Stomach (tissue), 9 donors: ENCODE data around the gene GRK3. TPM values are rescaled to one million over a fixed set of nuclear protein-coding genes. Genes with fewer than 3 reads are reported as not detected.

Source experiments
- DNase-seq, 2 donors: peaks; one replicate each; pipeline versions ENCODE4 v3.0.0 to v3.0.0-alpha.2; 2013 to 2019
- H3K27ac ChIP-seq, 5 donors: fragments of 200-600 bp in 4 of 5; sonication (generic) in 4 of 5; one replicate each; pipeline ENCODE4 v1.5.1; 2013 to 2019; ENCODE audit warnings: mild to moderate bottlenecking in 1 of 5, moderate library complexity in 1 of 5
- H3K27me3 ChIP-seq, 3 donors: fragments of 200-600 bp; sonication (generic); one replicate each; pipeline ENCODE4 v1.5.1; 2017 to 2019; ENCODE audit warnings: mixed run types in 1 of 3
- H3K36me3 ChIP-seq, 4 donors: fragments of 200-600 bp; sonication (generic); 1 replicate in 3 of 4; 2 replicates in 1 of 4; pipeline ENCODE4 v1.5.1; 2016 to 2019
- H3K4me1 ChIP-seq, 4 donors: fragments of 200-600 bp; sonication (generic); one replicate each; pipeline ENCODE4 v1.5.1; 2016 to 2019
- H3K4me3 ChIP-seq, 4 donors: fragments of 200-600 bp; sonication (generic) in 3 of 4; one replicate each; pipeline ENCODE4 v1.5.1; 2016 to 2019; ENCODE audit warnings: mild to moderate bottlenecking in 1 of 4
- H3K9me3 ChIP-seq, 4 donors: fragments of 200-600 bp; sonication (generic); one replicate each; pipeline ENCODE4 v1.5.1; 2016 to 2019
- EP300 ChIP-seq: sonication (generic); formaldehyde crosslinking; IDR thresholded peaks from one replicate; pipeline ENCODE4 v1.6.1; 2017; ENCODE audit warnings: antibody characterized with exemption
- POLR2A ChIP-seq, 4 donors: fragments of 450-650 bp; IDR thresholded peaks; one replicate each; pipeline ENCODE4 v1.6.1; 2016; ENCODE audit warnings: antibody characterized with exemption in 4 of 4, control low read depth in 2 of 4, mild to moderate bottlenecking in 1 of 4, moderate library complexity in 1 of 4
- POLR2AphosphoS5 ChIP-seq, 3 donors: sonication (generic); formaldehyde crosslinking; IDR thresholded peaks; one replicate each; pipeline ENCODE4 v1.6.1; 2016; ENCODE audit warnings: antibody characterized with exemption in 3 of 3
- WGBS, 5 donors: extraction: QIAGEN DNeasy Blood & Tissue Kit in 3 of 5; methylation state at CpG; one replicate each; pipeline versions ENCODE4 v1.1.5 to v1.1.7; 2013 to 2018; 5-methylcytosine and 5-hydroxymethylcytosine counted together
- intact Hi-C: fragments of 100-400 bp; cut with DNase I; formaldehyde crosslinking; loops from one replicate; pipeline ENCODE4 v1.15.1; 2023; ENCODE audit warnings: low total_unique reads
- polyA plus RNA-seq, 3 donors: library from polyadenylated mRNA; stranded (reverse); fragments of 200-250 nt; gene quantifications; one replicate each; pipeline ENCODE4 v1.2.3, GENCODE V29; 2013
- total RNA-seq, 5 donors: library from RNA; depleted of rRNA; stranded (reverse); fragments of >200 nt; gene quantifications; one replicate each; pipeline versions ENCODE4 v1.1.0 to v1.2.3, GENCODE V29; 2014 to 2016
- TF ChIP-seq, protein P1 (sequence below), 7 experiments: fragments of 450-650 bp in 4 of 7; fragments of 200-600 bp in 3 of 7; sonication (generic) in 3 of 7; IDR thresholded peaks; one replicate each; pipeline ENCODE4 v1.5.1; 2016 to 2019; ENCODE audit warnings: antibody characterized with exemption in 7 of 7, control low read depth in 2 of 7, mild to moderate bottlenecking in 1 of 7
- donor health status: healthy with polysubstance abuse.
- donor health status: Bipolar disorder and iron deficiency.
- donor health status: healthy.

The GRK3 gene
- total and polyA plus RNA-seq, 8 donors: 0.87 to 29.5 (median 4.1) TPM

DNA sequence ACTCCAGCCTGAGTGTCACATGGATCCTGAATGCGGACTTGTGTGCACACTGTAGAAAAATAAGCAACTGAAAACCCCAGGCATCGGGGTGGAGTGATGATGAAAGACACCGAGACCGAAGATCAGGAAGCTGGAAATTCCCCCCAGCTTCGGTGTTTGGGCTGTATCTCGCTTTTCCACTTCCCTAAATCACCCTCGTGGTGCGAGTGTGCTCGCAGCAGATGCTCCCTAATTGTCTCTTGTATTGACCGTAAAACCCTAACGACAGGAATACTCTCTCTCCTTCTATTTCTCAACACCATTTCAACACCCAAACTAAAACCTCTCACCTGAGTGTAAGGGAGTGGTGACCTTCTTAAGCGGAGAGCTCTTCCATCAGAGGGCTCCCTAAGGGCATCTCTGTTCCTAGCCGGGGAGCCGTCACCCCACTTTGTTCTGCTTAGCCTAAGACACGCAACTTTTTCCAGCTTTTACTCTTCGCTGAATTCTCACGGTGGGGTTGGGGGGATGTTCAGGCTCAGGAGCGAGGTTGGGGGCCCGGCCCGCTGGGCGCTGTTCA, 635 bp upstream of the GRK3 start:
- WGBS, 5 donors: 1 to 4% (median 2%) methylated on average over 21 of the region's 21 CpGs

DNA sequence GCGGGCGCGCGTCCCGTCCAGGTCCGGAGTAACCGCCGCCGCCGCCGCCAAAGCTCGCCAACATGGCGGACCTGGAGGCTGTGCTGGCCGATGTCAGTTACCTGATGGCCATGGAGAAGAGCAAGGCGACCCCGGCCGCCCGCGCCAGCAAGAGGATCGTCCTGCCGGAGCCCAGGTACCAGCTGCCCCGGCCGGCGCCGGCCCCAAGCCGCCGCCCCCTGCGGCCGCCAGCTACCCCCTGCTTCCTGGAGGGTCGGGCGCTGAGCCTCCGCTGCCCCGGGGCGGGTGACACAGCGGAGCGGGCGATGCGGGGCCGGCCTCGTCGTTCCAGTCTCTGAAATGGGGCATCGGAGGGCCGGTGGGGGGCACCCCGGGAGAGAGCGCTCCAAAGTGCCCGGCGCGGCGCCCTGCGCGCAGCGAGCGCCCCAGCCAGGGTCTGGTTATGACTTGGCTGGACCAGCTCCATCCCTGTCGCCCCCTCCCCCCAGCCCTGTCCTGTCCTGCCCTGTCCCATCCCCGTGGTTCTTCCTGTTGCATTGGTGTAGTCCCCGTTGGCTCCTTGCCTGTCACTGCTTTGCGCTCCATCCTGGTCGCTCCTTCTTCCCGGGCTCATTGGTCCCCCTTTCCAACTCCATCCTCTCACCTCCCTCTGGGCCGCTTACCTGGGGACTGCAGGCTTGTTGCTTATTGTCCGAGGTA, 653 bp downstream of the GRK3 start:
- 1 to 3% (median 1%) methylated on average over 14 to 61 of the region's 61 CpGs for WGBS, 5 donors
- no peaks in the 10 kb centered on the region for H3K36me3 ChIP-seq
- H3K4me3 ChIP-seq: peak overlapping the region; percentile 77 to 96 (median 90)
- peaks cover 16 to 36% (median 24%) of the 10 kb centered on the region in 4 donors for H3K4me1 ChIP-seq
- DNase-seq: peak in 1 of 2 donors; percentile 69
- H3K27ac ChIP-seq: peak overlapping the region; percentile 33 to 78 (median 60)
- intact Hi-C loops: no loop called here
- no peaks in the 10 kb centered on the region for H3K9me3 ChIP-seq
- peaks cover 0 to 38% (median 5%) of the 10 kb centered on the region in 3 donors for H3K27me3 ChIP-seq
- TF ChIP-seq EP300 (no peak), POLR2A (IDR thresholded peaks at IDR 0.05) (no peak), POLR2AphosphoS5 (IDR thresholded peaks at IDR 0.05) (no peak)
- TF ChIP-seq, protein P1, sequence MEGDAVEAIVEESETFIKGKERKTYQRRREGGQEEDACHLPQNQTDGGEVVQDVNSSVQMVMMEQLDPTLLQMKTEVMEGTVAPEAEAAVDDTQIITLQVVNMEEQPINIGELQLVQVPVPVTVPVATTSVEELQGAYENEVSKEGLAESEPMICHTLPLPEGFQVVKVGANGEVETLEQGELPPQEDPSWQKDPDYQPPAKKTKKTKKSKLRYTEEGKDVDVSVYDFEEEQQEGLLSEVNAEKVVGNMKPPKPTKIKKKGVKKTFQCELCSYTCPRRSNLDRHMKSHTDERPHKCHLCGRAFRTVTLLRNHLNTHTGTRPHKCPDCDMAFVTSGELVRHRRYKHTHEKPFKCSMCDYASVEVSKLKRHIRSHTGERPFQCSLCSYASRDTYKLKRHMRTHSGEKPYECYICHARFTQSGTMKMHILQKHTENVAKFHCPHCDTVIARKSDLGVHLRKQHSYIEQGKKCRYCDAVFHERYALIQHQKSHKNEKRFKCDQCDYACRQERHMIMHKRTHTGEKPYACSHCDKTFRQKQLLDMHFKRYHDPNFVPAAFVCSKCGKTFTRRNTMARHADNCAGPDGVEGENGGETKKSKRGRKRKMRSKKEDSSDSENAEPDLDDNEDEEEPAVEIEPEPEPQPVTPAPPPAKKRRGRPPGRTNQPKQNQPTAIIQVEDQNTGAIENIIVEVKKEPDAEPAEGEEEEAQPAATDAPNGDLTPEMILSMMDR (IDR thresholded peaks at IDR 0.05): no peak

More for the DNA sequence above, 635 bp upstream of the GRK3 start:
- H3K36me3 ChIP-seq: no peaks in the 10 kb centered on the region
- peak in 1 of 2 donors; percentile 46 for DNase-seq
- intact Hi-C loops: no loop called here
- H3K4me1 ChIP-seq: peaks cover 16 to 36% (median 24%) of the 10 kb centered on the region in 4 donors
- TF ChIP-seq POLR2AphosphoS5 (IDR thresholded peaks at IDR 0.05): no peak
- TF ChIP-seq EP300: no peak
- no peak for TF ChIP-seq POLR2A (IDR thresholded peaks at IDR 0.05)
- TF ChIP-seq, protein P1 (IDR thresholded peaks at IDR 0.05): no peak
- peaks cover 0 to 26% (median 5%) of the 10 kb centered on the region in 3 donors for H3K27me3 ChIP-seq
- no peaks in the 10 kb centered on the region for H3K9me3 ChIP-seq
- H3K4me3 ChIP-seq: peak overlapping the region; percentile 77 to 96 (median 90)
- peak overlapping the region in 4 of 5 donors; percentile 52 to 78 (median 74) for H3K27ac ChIP-seq

DNA sequence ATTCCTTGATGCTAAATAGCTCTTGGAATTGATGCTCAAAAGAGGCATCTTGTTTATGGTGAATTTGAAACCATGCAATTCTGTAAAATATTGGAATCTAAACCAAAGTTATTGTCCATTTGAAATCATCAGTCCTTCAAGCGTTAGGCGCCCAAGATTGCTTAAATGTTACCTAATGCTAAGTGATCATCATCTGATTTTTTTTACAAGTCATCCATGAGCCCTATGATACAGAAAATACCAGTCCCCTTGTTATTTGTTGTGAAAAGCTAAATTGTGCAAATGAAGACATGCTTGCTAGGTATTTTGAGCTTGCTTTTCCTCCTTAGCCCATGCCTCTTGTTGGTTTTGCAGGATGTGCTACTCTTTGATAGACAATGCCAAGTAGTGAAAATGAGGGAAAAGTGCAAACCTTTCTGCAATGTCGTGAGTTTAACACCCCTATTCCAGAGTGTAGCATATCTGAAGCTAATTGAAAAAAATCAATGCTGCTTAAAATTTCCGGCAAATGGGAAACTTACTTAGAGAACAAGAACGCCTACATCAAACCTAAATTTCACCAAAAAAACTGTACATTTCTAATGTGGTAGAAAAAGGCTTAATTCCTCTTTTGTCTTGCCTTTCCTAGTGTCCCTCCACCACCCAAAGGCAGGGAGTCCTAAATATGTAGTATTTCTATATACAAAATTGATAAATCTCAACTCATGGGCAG, 1.9 kb downstream of the GRK3 start:
- intact Hi-C loops: no loop called here
- Histone ChIP-seq H3K27ac (peak overlapping the region in 1 of 5 donors; percentile 16), H3K4me1 (peaks cover 16 to 36% (median 24%) of the 10 kb centered on the region in 4 donors), H3K4me3 (peak overlapping the region in 1 of 4 donors; percentile 96), H3K27me3 (peaks cover 0 to 38% (median 5%) of the 10 kb centered on the region in 3 donors), H3K9me3 (no peaks in the 10 kb centered on the region), H3K36me3 (no peaks in the 10 kb centered on the region)
- DNase-seq: no peak
- TF ChIP-seq EP300 (no peak), POLR2AphosphoS5 (IDR thresholded peaks at IDR 0.05) (no peak), POLR2A (IDR thresholded peaks at IDR 0.05) (no peak)
- TF ChIP-seq, protein P1 (IDR thresholded peaks at IDR 0.05): no peak
- 76 to 93% (median 85%) methylated on average over 5 of the region's 5 CpGs for WGBS, 5 donors

DNA sequence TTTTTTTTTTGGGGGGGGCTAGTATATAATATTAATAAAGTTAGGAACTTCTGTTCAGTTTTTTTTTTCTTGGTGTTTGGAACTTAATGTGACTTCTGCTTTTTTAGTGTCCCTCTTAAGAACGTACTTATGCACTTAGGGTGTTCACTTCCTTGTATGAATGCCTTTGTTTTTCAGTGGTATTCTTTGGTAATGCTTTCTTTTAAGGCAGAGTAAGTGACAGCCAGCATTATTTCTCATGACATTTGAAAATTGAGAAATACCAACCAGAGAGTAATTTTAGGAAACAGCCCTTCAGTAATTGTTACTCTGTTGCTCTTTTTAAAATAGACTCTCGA, 2.4 kb downstream of the GRK3 start:
- DNase-seq: no peak
- no peak for TF ChIP-seq POLR2A (IDR thresholded peaks at IDR 0.05)
- TF ChIP-seq, protein P1 (IDR thresholded peaks at IDR 0.05): no peak
- no peak for TF ChIP-seq EP300
- H3K36me3 ChIP-seq: no peaks in the 10 kb centered on the region
- 40 to 55% (median 50%) methylated on average over 2 of the region's 2 CpGs for WGBS, 5 donors
- H3K27me3 ChIP-seq: peaks cover 0 to 38% (median 5%) of the 10 kb centered on the region in 3 donors
- no peaks in the 10 kb centered on the region for H3K9me3 ChIP-seq
- intact Hi-C loops: no loop called here
- H3K4me1 ChIP-seq: peaks cover 16 to 36% (median 24%) of the 10 kb centered on the region in 4 donors
- H3K27ac ChIP-seq: peak overlapping the region in 2 of 5 donors; percentile 7 to 16
- no peak overlapping the region for H3K4me3 ChIP-seq
